ENCODE data around the gene SCRN1. TPM values are rescaled to one million over a fixed set of nuclear protein-coding genes. Genes with fewer than 3 reads are reported as not detected.
"Not testable (repeated sequence)": the region's sequence is repeated elsewhere in the genome, so short reads cannot be mapped to it uniquely, and the experiment has no call there.

SCRN1 gene
- total RNA-seq, 1 donor from 2014 or later = 13.4 TPM

DNA sequence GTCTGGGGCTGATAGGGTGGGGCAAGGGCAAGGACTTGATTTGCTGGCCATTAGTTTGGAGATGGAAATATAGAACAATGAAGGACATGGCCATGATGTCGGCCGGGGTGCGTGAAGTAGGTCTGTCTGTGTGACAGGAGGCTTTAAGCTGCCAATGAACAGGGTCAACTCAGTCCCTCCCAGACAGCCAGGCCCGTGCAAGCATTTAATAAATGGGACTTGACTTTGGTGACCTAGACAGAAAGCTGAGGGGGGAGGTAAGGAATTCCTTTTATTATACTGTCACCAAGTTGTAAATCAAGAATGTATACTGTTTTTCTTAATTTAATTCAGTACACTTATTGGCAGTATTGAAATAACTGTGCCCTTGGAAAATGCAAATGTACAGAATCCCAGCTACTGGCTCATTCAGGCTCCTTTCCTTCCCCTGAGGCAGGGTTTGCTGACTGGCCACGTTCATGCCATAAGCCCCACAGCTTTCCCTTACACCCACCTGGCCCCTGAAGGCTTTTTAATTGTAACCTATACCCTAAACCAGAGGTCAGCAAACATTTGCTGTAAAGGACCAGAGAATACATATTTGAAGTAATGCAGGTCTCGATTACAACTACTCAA, 96.1 kb downstream of the SCRN1 start:
- TF ChIP-seq, protein P1, sequence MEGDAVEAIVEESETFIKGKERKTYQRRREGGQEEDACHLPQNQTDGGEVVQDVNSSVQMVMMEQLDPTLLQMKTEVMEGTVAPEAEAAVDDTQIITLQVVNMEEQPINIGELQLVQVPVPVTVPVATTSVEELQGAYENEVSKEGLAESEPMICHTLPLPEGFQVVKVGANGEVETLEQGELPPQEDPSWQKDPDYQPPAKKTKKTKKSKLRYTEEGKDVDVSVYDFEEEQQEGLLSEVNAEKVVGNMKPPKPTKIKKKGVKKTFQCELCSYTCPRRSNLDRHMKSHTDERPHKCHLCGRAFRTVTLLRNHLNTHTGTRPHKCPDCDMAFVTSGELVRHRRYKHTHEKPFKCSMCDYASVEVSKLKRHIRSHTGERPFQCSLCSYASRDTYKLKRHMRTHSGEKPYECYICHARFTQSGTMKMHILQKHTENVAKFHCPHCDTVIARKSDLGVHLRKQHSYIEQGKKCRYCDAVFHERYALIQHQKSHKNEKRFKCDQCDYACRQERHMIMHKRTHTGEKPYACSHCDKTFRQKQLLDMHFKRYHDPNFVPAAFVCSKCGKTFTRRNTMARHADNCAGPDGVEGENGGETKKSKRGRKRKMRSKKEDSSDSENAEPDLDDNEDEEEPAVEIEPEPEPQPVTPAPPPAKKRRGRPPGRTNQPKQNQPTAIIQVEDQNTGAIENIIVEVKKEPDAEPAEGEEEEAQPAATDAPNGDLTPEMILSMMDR (IDR thresholded peaks at IDR 0.05; ENCODE audit: borderline replicate concordance) = no peak
- no peak overlapping the region for H3K27ac ChIP-seq (replicated peaks)
- no peaks in the 10 kb centered on the region for H3K27me3 ChIP-seq (ENCODE audit: low read depth)
- H3K4me3 ChIP-seq = no peak overlapping the region
- peaks cover 6% of the 10 kb centered on the region for H3K9me3 ChIP-seq (replicated peaks)
- no peak for DNase-seq
- H3K4me1 ChIP-seq = no peaks in the 10 kb centered on the region
- intact Hi-C loops (cut with micrococcal nuclease) = no loop called here
- H3K36me3 ChIP-seq = no peaks in the 10 kb centered on the region

DNA sequence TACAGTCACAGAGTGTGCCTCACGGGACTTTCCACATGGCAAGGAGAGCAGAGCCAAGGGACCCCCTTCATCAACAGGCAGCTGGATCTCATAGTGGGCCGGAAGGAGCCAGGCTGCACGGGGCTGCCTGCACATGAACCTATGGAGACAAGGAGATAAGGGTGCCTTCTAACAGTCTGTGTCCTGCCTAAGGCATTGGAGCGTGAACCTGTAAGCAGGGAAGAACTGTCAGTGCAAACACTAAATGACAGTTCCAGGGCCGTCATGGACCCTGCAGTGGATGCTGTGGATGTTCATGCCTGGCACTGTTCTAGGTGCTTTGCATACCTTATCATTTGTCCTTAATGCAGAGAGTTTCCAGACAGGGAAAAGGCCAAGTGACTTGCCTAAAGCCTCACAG, 97.4 kb downstream of the SCRN1 start:
- H3K27ac ChIP-seq (replicated peaks) = no peak overlapping the region
- TF ChIP-seq, protein P1 (IDR thresholded peaks at IDR 0.05; ENCODE audit: borderline replicate concordance) = no peak
- H3K27me3 ChIP-seq (ENCODE audit: low read depth) = no peaks in the 10 kb centered on the region
- peaks cover 5% of the 10 kb centered on the region for H3K9me3 ChIP-seq (replicated peaks)
- peaks cover 2% of the 10 kb centered on the region for H3K36me3 ChIP-seq
- intact Hi-C loops (cut with micrococcal nuclease) = no loop called here
- H3K4me1 ChIP-seq = no peaks in the 10 kb centered on the region
- no peak for DNase-seq
- no peak overlapping the region for H3K4me3 ChIP-seq

DNA sequence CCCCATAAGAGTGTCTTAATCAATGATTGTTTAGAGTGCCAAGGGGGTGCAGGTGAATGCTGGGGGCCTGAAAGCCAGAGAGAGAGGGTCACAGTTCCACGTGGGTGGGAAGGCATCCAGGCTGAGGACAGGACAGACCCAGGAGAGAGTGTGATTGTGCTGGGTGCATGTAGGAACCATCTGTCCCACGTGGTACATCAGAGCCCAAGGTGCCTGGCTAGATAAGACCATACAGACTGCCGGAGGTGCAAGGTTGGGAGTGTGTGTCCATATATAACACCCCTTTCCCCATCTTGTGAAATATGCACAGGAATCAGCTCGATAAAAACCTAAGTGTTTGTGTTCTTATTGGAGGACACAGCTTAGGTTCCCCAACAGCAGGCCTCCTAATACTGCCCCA, 97.8 kb downstream of the SCRN1 start:
- DNase-seq = no peak
- H3K36me3 ChIP-seq = peaks cover 2% of the 10 kb centered on the region

DNA sequence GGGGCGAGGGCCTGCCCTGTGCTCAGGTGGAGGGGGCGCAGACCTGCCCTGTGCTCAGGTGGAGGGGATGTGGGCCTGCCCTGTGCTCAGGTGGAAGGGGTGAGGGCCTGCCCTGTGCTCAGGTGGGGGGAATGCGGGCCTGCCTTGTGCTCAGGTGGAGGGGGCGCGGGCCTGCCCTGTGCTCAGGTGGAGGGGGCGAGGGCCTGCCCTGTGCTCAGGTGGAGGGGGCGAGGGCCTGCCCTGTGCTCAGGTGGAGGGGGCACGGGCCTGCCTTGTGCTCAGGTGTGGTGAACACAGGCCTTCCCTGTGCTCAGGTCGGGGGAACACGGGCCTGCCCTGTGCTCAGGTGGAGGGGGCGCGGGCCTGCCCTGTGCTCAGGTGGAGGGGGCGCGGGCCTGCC, 98.8 kb downstream of the SCRN1 start:
- intact Hi-C loops (cut with micrococcal nuclease); H3K4me1 ChIP-seq; H3K27ac ChIP-seq (replicated peaks); H3K27me3 ChIP-seq (ENCODE audit: low read depth); H3K4me3 ChIP-seq; H3K9me3 ChIP-seq (replicated peaks); H3K36me3 ChIP-seq; DNase-seq: not testable (repeated sequence)

More for the DNA sequence above, 97.8 kb downstream of the SCRN1 start:
- Histone ChIP-seq H3K4me3 (no peak overlapping the region), H3K27me3 (ENCODE audit: low read depth) (no peaks in the 10 kb centered on the region), H3K27ac (replicated peaks) (no peak overlapping the region), H3K9me3 (replicated peaks) (peaks cover under 1% of the 10 kb centered on the region), H3K4me1 (no peaks in the 10 kb centered on the region)
- intact Hi-C loops (cut with micrococcal nuclease) = no loop called here
- TF ChIP-seq, protein P1 (IDR thresholded peaks at IDR 0.05; ENCODE audit: borderline replicate concordance) = no peak

DNA sequence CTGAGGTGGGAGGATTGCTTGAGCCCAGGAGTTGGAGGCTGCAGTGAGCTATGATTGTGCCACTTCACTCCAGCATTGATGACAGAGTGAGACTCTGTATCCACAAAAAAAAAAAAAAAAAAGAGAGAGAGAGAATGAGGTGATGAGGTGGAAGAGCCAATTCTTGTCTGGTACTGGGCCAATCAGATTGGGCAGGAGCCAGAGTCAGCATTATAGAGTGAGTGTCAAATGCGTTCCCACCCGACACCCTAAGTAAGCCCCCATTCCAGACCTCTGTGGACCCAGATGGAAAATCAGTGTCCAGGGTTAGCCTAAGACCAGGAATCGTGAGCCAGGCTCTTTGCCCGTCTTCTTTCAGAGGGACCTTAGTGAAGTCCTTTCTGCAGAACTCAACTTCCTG, 99.3 kb downstream of the SCRN1 start:
- no peaks in the 10 kb centered on the region for H3K9me3 ChIP-seq (replicated peaks)
- H3K4me1 ChIP-seq = no peaks in the 10 kb centered on the region
- H3K27ac ChIP-seq (replicated peaks) = no peak overlapping the region
- no peak overlapping the region for H3K4me3 ChIP-seq
- TF ChIP-seq, protein P1 (IDR thresholded peaks at IDR 0.05; ENCODE audit: borderline replicate concordance) = no peak
- no peaks in the 10 kb centered on the region for H3K27me3 ChIP-seq (ENCODE audit: low read depth)
- peaks cover 2% of the 10 kb centered on the region for H3K36me3 ChIP-seq
- intact Hi-C loops (cut with micrococcal nuclease) = no loop called here
- no peak for DNase-seq

DNA sequence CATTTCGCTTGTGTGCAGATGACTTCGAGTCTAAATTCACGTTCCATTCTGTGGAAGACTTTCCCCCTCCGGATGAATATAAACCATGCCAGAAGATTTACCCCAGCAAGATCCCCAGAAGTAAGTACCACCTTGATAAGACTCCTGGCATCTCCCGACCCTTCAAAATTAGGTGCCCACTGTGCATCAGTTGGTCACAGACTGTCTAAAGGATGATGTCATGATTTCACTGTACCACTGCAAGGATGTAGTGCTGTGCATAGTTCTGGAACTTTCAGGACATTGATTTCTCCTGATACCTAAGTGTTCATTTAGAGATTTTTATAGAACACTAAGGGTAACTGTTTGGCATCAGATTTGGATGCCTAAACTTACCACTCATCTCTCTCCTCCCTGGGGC, 100.3 kb downstream of the SCRN1 start:
- Histone ChIP-seq H3K27me3 (ENCODE audit: low read depth) (no peaks in the 10 kb centered on the region), H3K4me3 (no peak overlapping the region), H3K36me3 (peaks cover 2% of the 10 kb centered on the region), H3K9me3 (replicated peaks) (no peaks in the 10 kb centered on the region), H3K27ac (replicated peaks) (no peak overlapping the region), H3K4me1 (no peaks in the 10 kb centered on the region)
- DNase-seq = no peak
- TF ChIP-seq, protein P1 (IDR thresholded peaks at IDR 0.05; ENCODE audit: borderline replicate concordance) = no peak
- intact Hi-C loops (cut with micrococcal nuclease) = no loop called here
